GM23248 (cell line): ENCODE results near the gene C4A. TPM values are rescaled to one million over a fixed set of nuclear protein-coding genes. Genes with fewer than 3 reads are reported as not detected.
A peak's percentile ranks its signal among the peaks of the same experiment; 100 is the strongest.

Experiments used
- DNase-seq: peaks from one replicate; pipeline ENCODE4 v3.0.0-alpha.2; 2015
- H2AFZ ChIP-seq: fragments of 200-600 bp; sonication (generic); 2 replicates; pipeline ENCODE4 v1.6.1; 2016; ENCODE audit warnings: antibody characterized with exemption
- H3F3A ChIP-seq: fragments of 200-600 bp; sonication (generic); 2 replicates; pipeline ENCODE4 v1.6.1; 2016; ENCODE audit warnings: mild to moderate bottlenecking, antibody characterized with exemption, mixed run types; ENCODE audit not compliant: insufficient read depth
- H3K27ac ChIP-seq: fragments of 200-600 bp; sonication (generic); 2 replicates; pipeline ENCODE4 v1.5.1; 2016; ENCODE audit warnings: mild to moderate bottlenecking
- H3K27me3 ChIP-seq: fragments of 200-600 bp; sonication (generic); replicated peaks from 2 replicates; pipeline ENCODE4 v1.6.1; 2016; ENCODE audit warnings: mild to moderate bottlenecking; ENCODE audit not compliant: insufficient read depth
- H3K36me3 ChIP-seq: fragments of 200-600 bp; sonication (generic); 2 replicates; pipeline ENCODE4 v1.6.1; 2016; ENCODE audit warnings: low read depth, mild to moderate bottlenecking
- H3K4me1 ChIP-seq: fragments of 200-600 bp; sonication (generic); 2 replicates; pipeline ENCODE4 v1.6.1; 2016; ENCODE audit warnings: mild to moderate bottlenecking; ENCODE audit not compliant: insufficient read depth
- H3K4me2 ChIP-seq: fragments of 200-600 bp; sonication (generic); one replicate; pipeline ENCODE4 v1.6.1; 2016; ENCODE audit warnings: mild to moderate bottlenecking; ENCODE audit not compliant: unreplicated experiment
- H3K4me3 ChIP-seq: fragments of 200-600 bp; sonication (generic); 2 replicates; pipeline ENCODE4 v1.5.1; 2016; ENCODE audit warnings: mild to moderate bottlenecking
- H3K79me2 ChIP-seq: fragments of 200-600 bp; sonication (generic); 2 replicates; pipeline ENCODE4 v1.6.1; 2016; ENCODE audit warnings: mild to moderate bottlenecking; ENCODE audit not compliant: insufficient read depth
- H3K9ac ChIP-seq: fragments of 200-600 bp; sonication (generic); 2 replicates; pipeline ENCODE4 v1.6.1; 2016; ENCODE audit warnings: mild to moderate bottlenecking
- H3K9me2 ChIP-seq: fragments of 200-600 bp; sonication (generic); 2 replicates; pipeline ENCODE4 v1.6.1; 2016; ENCODE audit warnings: mixed run types, mild to moderate bottlenecking, moderate library complexity; ENCODE audit not compliant: insufficient read depth
- H3K9me3 ChIP-seq: fragments of 200-600 bp; sonication (generic); one replicate; pipeline ENCODE4 v1.6.1; 2017; ENCODE audit warnings: low read depth
- H4K20me1 ChIP-seq: fragments of 200-600 bp; sonication (generic); 2 replicates; pipeline ENCODE4 v1.6.0; 2016; ENCODE audit not compliant: insufficient read depth
- EZH2 ChIP-seq: fragments of 200-600 bp; sonication (generic); IDR thresholded peaks from 2 replicates; pipeline ENCODE4 v1.6.1; 2018; ENCODE audit warnings: antibody characterized with exemption, mild to moderate bottlenecking; ENCODE audit not compliant: insufficient read depth, poor library complexity, severe bottlenecking
- EZH2phosphoT487 ChIP-seq: fragments of 200-600 bp; sonication (generic); IDR thresholded peaks from 2 replicates; pipeline ENCODE4 v1.6.1; 2018; ENCODE audit warnings: antibody characterized with exemption, moderate library complexity, mild to moderate bottlenecking, low read depth; ENCODE audit not compliant: insufficient read depth
- WGBS, 2 experiments: methylation state at CpG; one replicate each; pipeline ENCODE4 v1.1.6; 2015 to 2017; ENCODE audit warnings: low lambda C conversion rate in 2 of 2, low coverage in 1 of 2; ENCODE audit errors: missing lambda C conversion rate in 2 of 2; 5-methylcytosine and 5-hydroxymethylcytosine counted together
- in situ Hi-C: fragments of 300-500 bp; cut with MboI; formaldehyde crosslinking; loops from 2 replicates; pipeline ENCODE4 v1.15.0; 2020
- polyA plus RNA-seq: library from polyadenylated mRNA; unstranded; fragments of >200 nt; fragmentation: Nextera tagmentation; extraction: Ambion mirVana; gene quantifications from 2 replicates; pipeline ENCODE4 v1.2.1, GENCODE V29; 2016
- total RNA-seq: library from RNA; depleted of rRNA; stranded (reverse); fragments of >200 nt; shearing (Covaris generic); gene quantifications from 2 replicates; pipeline ENCODE4 v1.2.3, GENCODE V29; 2014

Gene C4A
- total and polyA plus RNA-seq, 2 experiments from 2014 or later, result 2.4 to 5.3 TPM

GRCh38 chr6:31948753-31949413, 33.0 kb upstream of the C4A start:
- no peaks in the 10 kb centered on the region for H3K27me3 ChIP-seq
- H3K36me3 ChIP-seq, result peaks cover 10% of the 10 kb centered on the region; the same call in 1 of the 2 replicates
- H3K4me1 ChIP-seq, result peaks cover 18% of the 10 kb centered on the region
- 62 to 69% methylated on average over 6 of the region's 6 CpGs for WGBS, 2 experiments
- H3K4me3 ChIP-seq, result no peak overlapping the region
- peaks cover 15% of the 10 kb centered on the region; the same call in 1 of the 2 replicates for H3F3A ChIP-seq
- no peak overlapping the region for H3K9ac ChIP-seq
- H4K20me1 ChIP-seq, result no peaks in the 10 kb centered on the region
- no peaks in the 10 kb centered on the region for H3K79me2 ChIP-seq
- no peaks in the 10 kb centered on the region for H3K9me2 ChIP-seq
- no peak for TF ChIP-seq EZH2phosphoT487
- TF ChIP-seq EZH2, result no peak
- DNase-seq, result peak; percentile 71
- H2AFZ ChIP-seq, result no peak overlapping the region
- no peak overlapping the region for H3K4me2 ChIP-seq
- in situ Hi-C loops, result no loop called here
- 0 out of 2 replicates have a peak overlapping the region, but pooled peaks have one; percentile 48 for H3K27ac ChIP-seq
- H3K9me3 ChIP-seq, result no peaks in the 10 kb centered on the region

- no peaks in the 10 kb centered on the region for H3K79me2 ChIP-seq
- no peak overlapping the region for H3K9ac ChIP-seq
- H3K9me3 ChIP-seq, result no peaks in the 10 kb centered on the region
- H3K4me3 ChIP-seq, result no peak overlapping the region
- TF ChIP-seq EZH2 (no peak), EZH2phosphoT487 (no peak)
- 82 to 86% methylated on average over 7 of the region's 7 CpGs for WGBS, 2 experiments
- in situ Hi-C loops, result no loop called here
- no peaks in the 10 kb centered on the region for H3K9me2 ChIP-seq
- H3K4me1 ChIP-seq, result peaks cover 17% of the 10 kb centered on the region
- H3K36me3 ChIP-seq, result peaks cover 16% of the 10 kb centered on the region
- no peak for DNase-seq
- H2AFZ ChIP-seq, result no peak overlapping the region
- no peak overlapping the region for H3K4me2 ChIP-seq
- H3K27ac ChIP-seq, result no peak overlapping the region
- no peaks in the 10 kb centered on the region for H3K27me3 ChIP-seq
- H4K20me1 ChIP-seq, result no peaks in the 10 kb centered on the region
- H3F3A ChIP-seq, result peaks cover 17% of the 10 kb centered on the region; the same call in 1 of the 2 replicates
Measured at GRCh38 chr6:31949926-31950548, 31.8 kb upstream of the C4A start.

GRCh38 chr6:31952140-31952805, 29.6 kb upstream of the C4A start:
- Histone ChIP-seq H3K4me2 (no peak overlapping the region), H3K4me3 (no peak overlapping the region), H3K4me1 (peaks cover 7% of the 10 kb centered on the region), H3K9me2 (no peaks in the 10 kb centered on the region), H3K9me3 (no peaks in the 10 kb centered on the region), H3F3A (peaks cover 20% of the 10 kb centered on the region; the same call in 1 of the 2 replicates), H3K9ac (no peak overlapping the region), H2AFZ (no peak overlapping the region), H3K27ac (no peak overlapping the region), H4K20me1 (no peaks in the 10 kb centered on the region), H3K79me2 (peaks cover 12% of the 10 kb centered on the region), H3K36me3 (peaks cover 33% of the 10 kb centered on the region), H3K27me3 (no peaks in the 10 kb centered on the region)
- peak; percentile 81 for DNase-seq
- TF ChIP-seq EZH2phosphoT487 (no peak), EZH2 (no peak)
- WGBS, 2 experiments, result 39 to 49% methylated on average over 5 of the region's 5 CpGs
- in situ Hi-C loops, result no loop called here

GRCh38 chr6:31952890-31953289, 29.0 kb upstream of the C4A start:
- 70 to 80% methylated on average over 5 of the region's 5 CpGs for WGBS, 2 experiments
- TF ChIP-seq EZH2, result no peak
- no peak for TF ChIP-seq EZH2phosphoT487
- H3K4me1 ChIP-seq, result peaks cover 13% of the 10 kb centered on the region
- H3F3A ChIP-seq, result peaks cover 25% of the 10 kb centered on the region; the same call in 1 of the 2 replicates
- no peak overlapping the region for H2AFZ ChIP-seq
- H3K79me2 ChIP-seq, result peaks cover 18% of the 10 kb centered on the region
- in situ Hi-C loops, result no loop called here
- H3K9ac ChIP-seq, result no peak overlapping the region
- H3K4me3 ChIP-seq, result no peak overlapping the region
- no peaks in the 10 kb centered on the region for H3K27me3 ChIP-seq
- H3K27ac ChIP-seq, result no peak overlapping the region
- no peak for DNase-seq
- no peaks in the 10 kb centered on the region for H3K9me3 ChIP-seq
- no peak overlapping the region for H3K4me2 ChIP-seq
- peaks cover 33% of the 10 kb centered on the region for H3K36me3 ChIP-seq
- no peaks in the 10 kb centered on the region for H4K20me1 ChIP-seq
- no peaks in the 10 kb centered on the region for H3K9me2 ChIP-seq
